HG02642 (cell line): ENCODE measurements around the gene DNAJC30.

Source experiments
- ATAC-seq: cut with Tn5 transposase; IDR thresholded peaks from one replicate; pipeline ENCODE4 v1.9.1; 2021; ENCODE audit warnings: mild to moderate bottlenecking; ENCODE audit not compliant: unreplicated experiment, poor library complexity

The DNAJC30 gene

DNA sequence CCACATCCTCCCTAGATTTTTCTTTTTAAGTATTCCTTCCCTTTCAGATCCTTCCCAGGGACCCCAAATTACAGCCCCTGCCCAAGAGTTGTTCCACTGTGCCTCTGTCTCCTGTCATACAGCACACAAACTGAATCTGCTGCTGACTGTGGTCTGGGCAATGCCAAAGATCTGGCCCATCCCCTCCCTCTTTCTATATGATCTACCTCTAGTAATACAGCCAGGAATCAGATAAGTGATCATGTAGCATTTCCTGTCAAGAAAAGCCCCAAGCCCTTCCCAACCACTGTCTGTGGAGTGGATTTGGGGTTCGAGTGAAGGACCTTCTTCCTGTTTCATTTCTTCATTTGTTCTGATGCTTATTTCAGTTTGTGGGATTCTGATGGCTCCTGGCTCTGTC, 29.5 kb upstream of the DNAJC30 start:
- no peak for ATAC-seq

DNA sequence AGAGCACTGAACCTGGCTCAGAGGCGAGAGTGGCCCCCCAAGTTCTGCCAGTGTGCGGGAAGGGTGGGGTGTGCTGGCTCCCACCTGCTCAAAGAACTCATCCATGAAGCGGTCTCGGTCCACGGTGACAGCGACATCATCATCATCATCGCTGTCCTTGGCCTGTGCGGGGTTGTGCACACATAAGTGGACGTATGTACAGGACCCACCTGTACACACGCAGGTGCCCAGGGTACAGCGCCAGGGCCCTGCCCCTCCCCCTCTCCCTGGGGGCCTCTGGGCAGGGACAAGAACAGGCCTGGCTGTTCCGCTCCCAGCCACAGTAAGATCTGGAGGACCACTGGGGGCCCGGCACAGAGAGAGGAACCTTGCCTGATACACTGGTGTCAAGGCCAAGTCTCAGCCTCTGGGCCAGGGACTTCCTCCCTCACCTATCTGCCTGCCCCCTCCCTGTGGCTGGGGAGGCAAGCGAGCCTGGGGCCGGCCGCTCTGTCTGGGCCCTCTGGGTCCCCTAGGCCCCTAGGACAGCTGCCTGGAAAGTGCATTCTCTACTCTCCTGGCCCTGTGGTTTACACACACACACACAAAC, 25.8 kb upstream of the DNAJC30 start:
- ATAC-seq: no peak

DNA sequence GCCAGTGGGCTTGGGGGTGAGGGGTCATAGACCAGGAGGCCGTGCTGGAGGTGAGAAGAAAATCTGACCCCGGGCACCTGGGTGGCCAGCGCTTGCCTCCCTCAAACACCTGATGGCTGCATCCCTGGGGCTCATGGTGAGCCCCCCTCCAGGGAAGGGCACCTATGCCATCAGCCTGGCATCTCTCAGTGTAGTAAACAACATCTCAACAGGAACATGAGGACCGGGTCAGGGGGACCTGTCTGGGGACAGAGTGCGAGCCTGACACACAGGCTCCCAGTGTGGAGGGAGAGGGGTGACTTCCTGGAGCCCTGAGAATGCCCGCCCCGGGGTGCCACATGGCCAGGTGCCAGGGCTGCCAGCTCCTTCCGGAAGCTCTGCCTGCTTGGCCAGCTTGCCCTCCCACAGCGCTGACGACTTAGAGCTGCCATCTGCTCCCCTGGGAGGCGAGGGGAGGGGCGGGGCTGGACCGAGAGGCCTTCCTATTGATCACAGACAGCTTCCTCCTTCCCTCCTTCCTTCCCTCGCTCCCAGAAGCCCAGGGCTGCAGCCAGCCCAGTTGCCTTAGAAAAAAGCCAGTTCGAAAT, 23.9 kb upstream of the DNAJC30 start:
- no peak for ATAC-seq

DNA sequence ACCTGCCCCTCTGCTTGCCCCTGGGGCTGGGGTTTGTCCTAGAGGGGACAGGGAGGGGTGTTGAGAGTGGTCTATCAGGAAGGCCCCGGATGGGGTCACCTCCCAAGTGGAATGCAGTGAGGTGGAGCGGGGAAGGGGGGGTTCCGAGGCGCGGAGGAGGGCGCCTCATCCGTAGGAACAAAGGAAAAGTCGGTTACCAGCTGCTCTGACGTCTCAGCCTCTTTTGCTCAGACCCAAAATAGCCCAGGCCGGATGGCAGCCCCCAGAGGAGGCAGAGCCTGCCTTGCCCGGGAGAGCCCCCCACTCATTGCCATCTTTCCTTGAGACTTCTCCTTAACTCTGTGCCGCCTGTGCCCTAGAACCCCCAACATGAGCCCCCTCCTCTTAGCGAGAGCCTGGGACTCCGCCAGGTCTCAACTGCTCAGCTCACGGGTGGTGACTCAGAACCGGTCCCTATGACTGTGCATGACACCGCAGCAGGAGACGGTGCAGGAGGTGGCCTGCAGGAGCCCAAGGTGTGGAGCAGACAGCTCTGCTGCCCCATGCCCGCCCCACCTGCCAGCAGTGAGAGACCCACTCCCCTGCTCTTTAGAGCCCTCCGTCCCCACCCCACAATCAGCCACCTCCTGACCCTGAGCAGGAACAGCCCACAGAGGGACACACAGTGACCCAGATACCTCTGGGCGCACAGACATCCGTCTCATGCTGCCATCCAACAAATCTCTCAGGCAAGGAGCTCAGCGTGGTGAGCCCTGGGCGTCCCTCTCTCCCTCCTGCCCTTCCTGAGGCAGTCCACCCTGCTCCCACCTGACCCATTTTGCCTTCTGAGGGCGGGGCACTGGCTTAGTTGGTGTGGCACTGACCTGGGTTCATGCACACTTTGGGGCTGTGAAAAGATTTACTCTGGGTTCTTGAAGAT, 23.1 kb upstream of the DNAJC30 start:
- ATAC-seq: no peak

DNA sequence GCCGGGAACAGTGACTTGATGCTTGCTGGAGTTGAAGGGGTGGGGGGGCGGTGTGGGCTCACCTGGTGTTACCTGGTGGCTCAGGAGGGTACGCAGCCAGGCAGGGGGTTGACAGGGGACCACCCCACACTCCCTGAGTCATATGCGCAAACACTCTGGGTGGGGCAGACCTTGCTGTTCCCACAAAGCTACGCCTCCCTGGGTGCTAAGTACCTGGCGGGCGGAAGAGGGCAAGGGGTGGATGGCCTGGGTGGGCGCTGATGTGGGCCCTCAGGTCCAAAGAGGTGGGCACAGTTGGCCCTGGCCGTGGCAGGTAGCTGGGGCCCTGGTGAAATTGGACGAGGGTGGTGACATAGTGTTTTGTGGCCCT, 22.3 kb upstream of the DNAJC30 start:
- ATAC-seq: no peak

DNA sequence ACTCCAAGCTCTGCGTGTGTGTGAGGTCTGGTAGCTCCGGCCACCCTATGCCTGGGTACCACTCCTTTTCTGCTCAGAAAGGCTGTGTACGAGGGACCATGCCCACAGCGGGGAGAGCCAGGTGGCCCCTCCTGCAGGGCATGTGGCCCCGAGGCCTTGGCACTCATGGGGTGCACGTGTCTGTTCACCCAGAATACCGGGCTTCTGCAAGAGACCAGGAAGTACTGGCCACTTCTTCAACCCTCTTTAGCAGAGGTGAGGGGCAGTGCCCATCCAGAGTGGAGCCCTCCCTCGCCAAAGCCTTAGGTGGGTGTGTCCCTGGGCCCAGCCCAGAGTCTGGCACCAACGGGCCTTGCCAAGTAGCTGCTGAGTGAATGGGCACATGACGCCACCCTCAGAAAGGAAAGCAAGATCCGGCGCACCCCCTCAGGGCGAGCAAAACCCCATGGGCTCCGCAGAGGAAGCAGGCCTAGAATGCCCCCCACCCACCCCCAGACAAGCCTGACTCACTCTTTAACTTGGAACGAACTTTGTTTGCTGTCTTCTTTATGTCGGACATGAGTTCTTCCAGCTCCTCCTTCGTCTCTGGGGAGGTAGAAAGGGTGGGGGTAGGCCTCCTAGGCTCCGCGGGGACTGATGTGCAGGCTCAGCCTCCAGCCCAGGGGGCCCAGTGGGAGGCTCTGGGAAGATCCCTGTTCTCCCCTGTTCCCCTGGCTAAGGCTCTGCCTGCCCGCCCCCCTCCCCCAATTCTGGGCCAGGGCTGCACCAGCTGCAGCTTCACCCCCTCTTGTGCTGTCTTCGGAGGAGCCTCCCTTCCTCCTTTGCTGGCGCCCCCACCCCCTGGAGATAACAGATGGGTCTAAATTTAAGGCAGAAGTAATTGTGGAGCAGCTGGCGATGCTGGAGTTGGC, 21.6 kb upstream of the DNAJC30 start:
- no peak for ATAC-seq

DNA sequence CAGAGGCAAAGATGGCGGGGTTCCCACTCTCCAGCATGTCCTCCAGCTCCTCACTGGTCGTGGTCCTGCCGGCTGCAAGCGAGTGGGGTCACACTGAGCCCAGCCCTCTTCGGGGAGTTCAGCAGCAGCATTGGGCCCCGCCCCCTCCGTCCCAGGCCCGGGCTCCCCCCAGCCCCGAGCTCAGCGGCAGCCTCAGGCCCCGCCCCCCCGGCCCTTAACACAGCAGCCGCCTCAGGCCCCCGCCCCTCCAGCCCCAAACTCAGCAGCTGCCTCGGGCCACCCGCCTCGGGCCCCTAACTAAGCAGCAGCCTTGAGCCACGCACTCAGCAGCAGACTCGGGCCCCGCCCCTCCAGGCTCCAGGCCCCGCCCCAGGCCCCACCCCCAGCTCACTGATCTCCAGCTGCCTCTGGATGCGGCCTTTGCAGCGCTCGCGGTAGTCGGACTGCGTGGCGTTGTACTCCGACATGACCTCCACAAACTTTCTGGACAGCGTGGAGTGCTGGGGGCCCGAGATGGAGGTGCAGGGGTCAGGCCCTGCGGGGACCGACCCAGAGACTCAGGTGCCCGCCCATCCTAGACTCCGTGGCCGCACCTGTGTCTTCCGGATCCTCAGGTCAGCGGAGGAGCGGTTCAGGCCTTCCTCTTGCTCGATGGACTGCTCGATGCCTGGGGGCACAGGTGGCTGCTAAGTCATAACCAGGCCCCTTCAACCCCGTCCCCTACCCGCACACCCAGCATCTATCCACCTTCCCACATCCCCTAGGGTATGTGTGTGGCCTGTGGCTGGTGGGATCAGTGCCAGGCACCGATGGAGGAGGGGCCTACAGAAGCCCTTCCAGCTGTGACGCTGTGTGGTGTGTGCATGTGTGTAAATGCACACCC, 20.7 kb upstream of the DNAJC30 start:
- no peak for ATAC-seq

DNA sequence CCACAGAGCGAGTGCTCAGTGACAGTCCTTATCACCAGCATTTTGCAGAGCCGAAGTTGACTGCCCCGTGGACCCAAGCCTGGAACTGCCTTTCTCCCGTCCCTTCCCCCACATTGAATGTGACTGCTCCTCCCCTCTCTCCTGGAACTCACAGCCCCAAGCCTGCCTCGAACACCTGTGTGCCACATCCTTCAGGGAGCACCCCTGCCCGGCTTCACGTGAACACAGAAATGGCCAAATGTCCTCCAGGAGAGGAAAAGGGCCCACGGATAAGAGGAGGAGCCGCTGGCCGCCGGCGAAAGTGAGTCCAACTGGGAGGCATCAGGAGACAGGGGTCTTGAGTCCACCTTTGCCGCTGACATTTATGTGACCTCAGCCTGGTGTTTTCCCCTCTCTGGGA, 20.0 kb upstream of the DNAJC30 start:
- ATAC-seq: no peak

DNA sequence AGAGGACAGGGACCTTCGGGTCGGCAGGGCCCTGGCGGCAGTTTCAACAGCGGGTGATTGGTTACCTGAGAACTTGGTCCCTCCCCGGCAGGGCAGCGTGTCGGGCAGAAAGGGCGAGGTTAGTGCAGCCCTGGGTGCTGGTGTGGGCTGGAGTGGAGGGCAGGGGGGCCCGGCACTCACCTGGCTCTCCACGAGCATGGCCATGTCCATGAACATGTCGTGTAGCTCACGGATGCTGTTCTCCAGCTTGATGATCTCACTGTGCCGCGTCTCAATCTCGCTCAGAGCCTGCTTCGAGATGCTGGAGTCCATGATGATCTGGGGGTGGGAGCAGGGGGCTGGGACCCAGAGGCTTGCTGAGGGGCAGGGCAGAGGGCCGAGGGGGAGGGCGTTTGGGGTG, 19.4 kb upstream of the DNAJC30 start:
- no peak for ATAC-seq

DNA sequence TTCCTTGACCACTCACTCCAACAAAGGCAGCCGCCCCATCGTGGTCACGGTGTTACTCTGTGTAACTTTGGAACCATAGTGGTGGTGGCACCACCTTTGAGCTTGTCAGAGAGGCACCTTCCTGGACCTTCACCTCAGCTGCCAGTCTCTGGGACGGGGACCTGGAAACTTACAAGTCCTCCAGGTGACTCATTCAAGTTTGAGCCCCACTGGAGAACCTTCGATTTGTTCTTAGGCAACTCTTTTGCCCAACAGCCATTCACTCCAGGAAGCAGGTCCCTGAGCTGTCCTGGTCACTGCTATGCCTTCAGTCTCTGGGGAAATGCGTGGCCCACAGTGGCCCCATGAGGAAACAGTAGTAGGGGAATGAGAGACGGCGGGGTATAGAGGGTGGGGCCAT, 19.0 kb upstream of the DNAJC30 start:
- no peak for ATAC-seq

DNA sequence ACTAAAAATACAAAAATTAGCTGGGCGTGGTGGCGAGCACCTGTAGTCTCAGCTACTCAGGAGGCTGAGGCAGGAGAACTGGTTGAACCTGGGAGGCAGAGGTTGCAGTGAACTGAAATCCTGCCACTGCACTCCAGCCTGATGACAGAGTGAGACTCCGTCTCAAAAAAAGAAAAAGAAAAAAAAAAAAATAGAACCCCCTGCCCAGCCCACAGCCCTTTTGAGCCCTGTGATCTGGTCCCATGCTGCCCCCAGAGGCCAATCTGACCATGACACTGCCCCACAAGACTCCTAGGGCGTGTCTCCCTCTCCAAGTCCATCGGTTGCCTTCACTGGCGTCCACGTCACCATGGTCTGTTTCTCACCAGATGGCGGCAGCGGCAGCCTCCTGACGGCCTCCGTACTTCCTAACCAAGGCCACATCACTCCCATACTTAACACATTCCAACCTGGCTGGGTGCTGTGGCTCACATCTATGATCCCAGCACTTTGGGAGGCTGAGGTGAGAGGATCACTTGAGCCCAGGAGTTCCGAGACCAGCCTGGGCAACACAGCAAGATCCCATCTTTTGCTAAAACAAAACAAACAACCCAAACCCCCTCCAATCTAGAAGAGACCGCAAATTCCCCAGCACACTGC, 18.2 kb upstream of the DNAJC30 start:
- ATAC-seq: no peak

DNA sequence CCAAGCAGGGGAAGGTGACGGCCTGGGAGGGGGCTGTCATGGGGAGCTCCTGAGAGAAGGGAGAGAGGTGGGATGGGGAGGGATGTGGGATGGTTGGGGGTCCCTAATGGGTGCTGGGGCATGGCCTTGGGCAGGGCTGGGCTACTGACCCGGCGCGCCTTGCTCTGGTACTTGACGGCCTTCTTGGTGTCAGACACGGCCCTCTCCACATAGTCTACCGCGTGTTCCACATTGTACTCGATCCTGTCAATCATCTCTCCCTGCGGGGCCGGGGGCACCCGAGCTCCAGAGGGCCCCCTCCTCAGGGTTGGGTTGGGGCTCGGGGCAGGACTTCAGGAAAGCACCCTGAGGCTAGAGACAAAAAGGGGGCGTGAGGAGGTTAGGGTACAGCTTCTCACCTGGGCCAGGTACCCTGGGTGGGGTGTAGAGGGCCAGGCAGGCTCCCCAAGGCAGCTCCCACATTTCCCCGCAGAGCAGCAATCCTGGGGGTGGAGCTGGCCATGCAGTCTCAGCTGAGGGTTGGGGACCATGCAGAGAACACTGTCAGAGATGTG, 17.4 kb upstream of the DNAJC30 start:
- ATAC-seq: no peak

DNA sequence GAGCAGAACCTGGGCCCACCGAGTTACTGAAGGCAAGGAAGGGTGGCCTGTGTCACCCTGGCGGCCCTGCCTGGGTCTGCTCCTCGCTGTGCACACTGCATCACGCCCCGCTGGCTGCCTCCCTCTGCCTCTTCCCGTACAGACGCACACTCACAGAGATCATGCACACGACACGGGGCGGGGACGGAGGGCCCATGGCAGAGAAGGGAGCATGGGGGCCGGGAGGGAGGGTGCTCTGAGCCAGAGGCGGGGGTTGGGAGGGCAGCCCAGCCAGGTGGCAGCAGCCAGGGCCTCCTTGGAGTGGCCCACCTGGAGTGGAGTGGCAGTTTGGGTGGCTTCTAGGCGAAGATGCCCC, 16.8 kb upstream of the DNAJC30 start:
- ATAC-seq: no peak

DNA sequence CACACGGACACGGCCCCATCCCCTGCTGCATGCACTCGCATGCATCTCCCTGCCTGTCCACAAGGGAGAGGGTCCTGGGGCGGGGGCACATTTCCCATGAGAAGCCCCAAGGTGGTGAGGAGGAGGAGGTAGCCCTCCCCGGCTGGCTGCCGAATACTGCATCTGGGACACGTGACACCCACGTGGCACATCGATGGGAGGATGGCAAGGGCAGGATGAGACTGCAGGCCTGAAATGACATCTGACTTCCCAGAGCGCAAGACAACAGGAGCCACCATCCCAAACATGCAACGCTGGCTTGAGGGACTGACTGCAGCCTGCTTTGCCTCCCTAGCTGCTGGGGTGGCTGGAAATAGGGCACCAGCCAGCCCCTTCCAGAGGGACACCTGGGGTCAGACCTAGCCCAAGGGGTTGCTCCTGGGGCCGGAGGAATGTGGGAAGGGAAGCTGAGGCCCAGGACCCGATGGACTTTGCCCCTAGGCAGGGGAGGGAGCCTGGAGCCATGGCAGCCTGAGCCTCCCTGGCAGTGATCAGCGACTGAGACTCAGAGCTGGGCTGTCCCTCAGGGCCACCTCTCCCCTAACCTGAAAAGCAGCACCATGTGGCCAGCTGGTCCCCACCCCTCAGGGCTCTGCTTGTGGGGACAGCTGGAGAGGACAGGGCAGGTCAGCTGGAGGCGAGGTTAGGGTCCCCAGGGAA, 16.3 kb upstream of the DNAJC30 start:
- no peak for ATAC-seq

DNA sequence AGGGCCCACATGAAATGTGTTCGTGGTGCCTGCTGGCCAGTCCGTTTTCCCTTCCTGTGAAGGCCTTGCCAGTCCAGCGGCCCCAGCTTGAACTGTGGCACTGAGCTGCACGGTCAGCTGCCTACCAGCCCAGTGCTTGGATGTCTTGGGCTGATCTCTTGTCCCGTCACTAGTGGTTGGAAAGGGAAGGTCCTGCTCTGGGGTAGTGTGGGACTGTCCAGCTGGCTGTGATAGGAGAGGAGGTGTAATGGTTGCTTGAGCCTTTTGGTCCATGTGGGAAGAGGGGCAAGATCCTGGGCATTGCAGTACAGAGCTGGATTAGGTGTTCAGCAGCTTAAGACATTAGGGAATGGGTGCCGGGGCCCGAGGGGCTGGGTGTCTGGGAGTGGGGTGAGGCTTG, 15.2 kb upstream of the DNAJC30 start:
- ATAC-seq: no peak

DNA sequence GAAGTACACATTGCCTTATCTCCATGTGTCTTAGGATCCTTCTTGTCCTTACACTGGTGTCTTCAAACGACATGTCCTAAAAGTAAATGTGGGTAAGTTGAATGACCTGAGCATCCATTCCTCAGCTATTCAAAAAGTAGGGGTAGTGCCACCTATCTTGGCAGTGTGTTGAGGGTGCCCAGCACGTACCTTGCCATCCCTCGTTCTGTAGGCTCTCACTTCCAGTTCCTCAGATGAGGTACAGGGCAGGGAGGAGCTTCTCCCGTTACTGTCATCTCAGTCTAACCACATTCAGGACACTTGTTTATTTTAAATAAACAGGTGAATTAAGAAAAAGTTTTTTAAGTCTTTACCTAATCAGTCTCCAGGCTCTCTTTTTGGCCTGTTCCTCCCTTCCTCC, 13.1 kb upstream of the DNAJC30 start:
- ATAC-seq: no peak

DNA sequence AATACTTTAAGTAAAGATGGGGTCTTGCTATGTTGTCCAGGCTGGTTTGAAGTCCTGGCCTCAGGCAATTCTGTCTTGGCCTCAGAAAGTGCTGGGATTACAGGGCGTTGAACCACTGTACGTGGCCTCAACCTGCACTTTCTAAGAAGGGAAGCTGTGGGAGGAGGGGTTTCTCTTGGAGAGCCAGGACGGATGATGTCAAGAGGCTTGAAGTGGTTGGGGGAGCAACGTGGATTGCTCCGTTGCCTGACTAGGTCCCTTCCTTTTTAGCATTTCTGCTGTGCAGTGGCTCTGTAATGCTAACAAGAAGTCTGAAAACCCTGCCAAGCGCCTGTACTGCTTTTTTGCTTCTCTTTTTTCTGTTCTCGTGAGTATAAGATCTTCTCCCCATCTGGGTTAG, 7.4 kb upstream of the DNAJC30 start:
- ATAC-seq: no peak

DNA sequence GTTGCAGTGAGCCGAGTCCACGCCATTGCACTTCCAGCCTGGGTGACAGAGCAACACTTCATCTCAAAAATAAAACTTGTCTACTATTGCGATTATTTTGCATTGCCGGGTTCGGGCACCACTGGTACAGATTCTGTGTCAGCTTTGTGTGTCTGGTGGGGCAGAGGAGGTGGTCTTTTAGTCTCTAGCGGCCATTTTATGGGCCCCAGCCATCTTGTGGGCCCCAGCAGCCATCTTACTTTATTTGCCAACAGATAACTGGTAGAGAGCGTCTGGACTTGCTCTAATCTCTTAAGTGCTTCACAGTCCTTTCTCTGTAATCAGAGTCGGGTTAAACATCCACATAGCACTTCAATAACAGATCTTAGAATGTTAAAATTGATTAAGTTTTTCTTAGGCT, 5.0 kb upstream of the DNAJC30 start:
- no peak for ATAC-seq
